Ishikawa (cell line): Measurements from ENCODE around the gene MRPL58.

Source experiments
- CEBPB ChIP-seq: IDR thresholded peaks from 2 replicates; pipeline ENCODE4 v1.6.1; 2012
- CREB1 ChIP-seq: IDR thresholded peaks from 2 replicates; pipeline ENCODE4 v1.6.1; 2012; ENCODE audit warnings: low read depth
- EGR1 ChIP-seq: IDR thresholded peaks from 2 replicates; pipeline ENCODE4 v1.6.1; 2012
- EP300 ChIP-seq: IDR thresholded peaks from 2 replicates; pipeline ENCODE4 v1.6.1; 2012; ENCODE audit warnings: borderline replicate concordance
- FOXM1 ChIP-seq: IDR thresholded peaks from 2 replicates; pipeline ENCODE4 v1.6.1; 2012; ENCODE audit warnings: low read depth, borderline replicate concordance
- MAX ChIP-seq: IDR thresholded peaks from 2 replicates; pipeline ENCODE4 v1.6.1; 2012
- NFIC ChIP-seq: IDR thresholded peaks from 2 replicates; pipeline ENCODE4 v1.6.1; 2012
- RAD21 ChIP-seq: IDR thresholded peaks from 2 replicates; pipeline ENCODE4 v1.6.1; 2012; ENCODE audit warnings: low read depth
- REST ChIP-seq: IDR thresholded peaks from 2 replicates; pipeline ENCODE4 v1.6.1; 2012; ENCODE audit warnings: low read depth, mild to moderate bottlenecking
- TAF1 ChIP-seq: IDR thresholded peaks from 2 replicates; pipeline ENCODE4 v1.6.1; 2012; ENCODE audit warnings: low read depth, mild to moderate bottlenecking
- TCF12 ChIP-seq: IDR thresholded peaks from 2 replicates; pipeline ENCODE4 v1.6.1; 2012; ENCODE audit warnings: low read depth
- TEAD4 ChIP-seq: IDR thresholded peaks from 2 replicates; pipeline ENCODE4 v1.6.1; 2012
- USF1 ChIP-seq: IDR thresholded peaks from 2 replicates; pipeline ENCODE4 v1.6.1; 2012
- YY1 ChIP-seq: IDR thresholded peaks from 2 replicates; pipeline ENCODE4 v1.6.1; 2012; ENCODE audit warnings: low read depth
- ZBTB7A ChIP-seq: IDR thresholded peaks from 2 replicates; pipeline ENCODE4 v1.6.1; 2012; ENCODE audit warnings: low read depth

The MRPL58 gene

GRCh38 chr17:75003957-75004355 lies 8.5 kb upstream of the MRPL58 start:
- TF ChIP-seq FOXM1 (no peak), EP300 (no peak), TEAD4 (no peak), REST (no peak), TCF12 (no peak), YY1 (no peak)

- TF ChIP-seq TCF12 (no peak), CEBPB (no peak), CREB1 (no peak), TEAD4 (no peak), ZBTB7A (no peak), EP300 (no peak), USF1 (no peak), TAF1 (no peak), YY1 (no peak), REST (no peak)
Observed at GRCh38 chr17:75004371-75004770, 8.1 kb upstream of the MRPL58 start.

- TF ChIP-seq YY1: no peak
- TF ChIP-seq MAX: no peak
- no peak for TF ChIP-seq NFIC
- no peak for TF ChIP-seq EGR1
- no peak for TF ChIP-seq CEBPB
- TF ChIP-seq TCF12: no peak
- no peak for TF ChIP-seq FOXM1
- no peak for TF ChIP-seq ZBTB7A
- no peak for TF ChIP-seq CREB1
- no peak for TF ChIP-seq RAD21
- TF ChIP-seq TEAD4: no peak
- TF ChIP-seq USF1: no peak
- no peak for TF ChIP-seq REST
- TF ChIP-seq EP300: no peak
- no peak for TF ChIP-seq TAF1
Observed at GRCh38 chr17:75005291-75005690, 7.2 kb upstream of the MRPL58 start.

- TF ChIP-seq TCF12: no peak
- TF ChIP-seq RAD21: peak; percentile 55
Observed at GRCh38 chr17:75006653-75007052, 5.8 kb upstream of the MRPL58 start.

GRCh38 chr17:75008373-75008772 lies 4.1 kb upstream of the MRPL58 start:
- TF ChIP-seq MAX (no peak), NFIC (no peak), TEAD4 (no peak), USF1 (no peak), EGR1 (no peak), FOXM1 (no peak), TAF1 (no peak), TCF12 (no peak), ZBTB7A (no peak), EP300 (no peak), CREB1 (no peak), YY1 (no peak), REST (no peak), RAD21 (no peak), CEBPB (no peak)
